ENCODE measurements around the gene ZIC5.

ZIC5 gene

GRCh38 chr13:99987154-99988019 lies 15.8 kb upstream of the ZIC5 start:
- peak; percentile 93 for FAIRE-seq

- FAIRE-seq = no peak
Observed at GRCh38 chr13:99986741-99987140, 15.2 kb upstream of the ZIC5 start.

GRCh38 chr13:99985886-99986527 lies 14.4 kb upstream of the ZIC5 start:
- no peak for FAIRE-seq

GRCh38 chr13:99985241-99985874 lies 13.8 kb upstream of the ZIC5 start:
- FAIRE-seq = no peak

GRCh38 chr13:99984461-99985240 lies 13.1 kb upstream of the ZIC5 start:
- FAIRE-seq = no peak

GRCh38 chr13:99983499-99984401 lies 12.2 kb upstream of the ZIC5 start:
- FAIRE-seq = peak; percentile 46

GRCh38 chr13:99982731-99983498 lies 11.3 kb upstream of the ZIC5 start:
- FAIRE-seq = no peak

- no peak for FAIRE-seq
Observed at GRCh38 chr13:99982036-99982730, 10.6 kb upstream of the ZIC5 start.

GRCh38 chr13:99981735-99982035 lies 10.1 kb upstream of the ZIC5 start, which contains the start of gene ZIC2:
Gene ZIC2, plus strand, starts transcription at chr13:99981784. Its CDS starts 281 bp downstream, at chr13:99982065.
- FAIRE-seq = no peak

GRCh38 chr13:99980824-99981734 lies 9.5 kb upstream of the ZIC5 start:
- FAIRE-seq = no peak

GRCh38 chr13:99980201-99980823 lies 8.7 kb upstream of the ZIC5 start:
- no peak for FAIRE-seq

- no peak for FAIRE-seq
Observed at GRCh38 chr13:99979453-99980200, 8.1 kb upstream of the ZIC5 start.

- FAIRE-seq = peak; percentile 66
Observed at GRCh38 chr13:99978799-99979452, 7.4 kb upstream of the ZIC5 start.

- FAIRE-seq = peak; percentile 30
Observed at GRCh38 chr13:99977912-99978798, 6.6 kb upstream of the ZIC5 start.

GRCh38 chr13:99977334-99977911 lies 5.9 kb upstream of the ZIC5 start:
- peak; percentile 82 for FAIRE-seq

- no peak for FAIRE-seq
Observed at GRCh38 chr13:99976575-99976974, 5.0 kb upstream of the ZIC5 start.

Measured in G401.6 (cell line).